Left ventricle myocardium inferior (tissue), 1 donor: ENCODE data around the gene LDLRAD4. TPM values are rescaled to one million over a fixed set of nuclear protein-coding genes. Genes with fewer than 3 reads are reported as not detected.

Source experiments
- DNase-seq: peaks from one replicate; pipeline ENCODE4 v3.0.0-alpha.2; 2020
- H3K27ac ChIP-seq: fragments of 200-600 bp; replicated peaks from 2 replicates; pipeline ENCODE4 v1.8.0; 2021
- H3K27me3 ChIP-seq: fragments of 200-600 bp; 2 replicates; pipeline ENCODE4 v1.8.0; 2021; ENCODE audit warnings: low read depth
- H3K36me3 ChIP-seq: fragments of 200-600 bp; 2 replicates; pipeline ENCODE4 v1.8.0; 2021
- H3K4me1 ChIP-seq: fragments of 200-600 bp; 2 replicates; pipeline ENCODE4 v1.8.0; 2021
- H3K4me3 ChIP-seq: fragments of 200-600 bp; 2 replicates; pipeline ENCODE4 v1.8.0; 2021; ENCODE audit warnings: mild to moderate bottlenecking, moderate library complexity
- H3K9me3 ChIP-seq: fragments of 200-600 bp; replicated peaks from 2 replicates; pipeline ENCODE4 v1.8.0; 2021
- CTCF ChIP-seq: fragments of 200-600 bp; IDR thresholded peaks from 2 replicates; pipeline ENCODE4 v1.8.0; 2021; ENCODE audit warnings: antibody characterized with exemption, mild to moderate bottlenecking, borderline replicate concordance
- intact Hi-C: fragments of 100-400 bp; cut with micrococcal nuclease; formaldehyde crosslinking; loops from one replicate; pipeline ENCODE4 v1.11.0; 2022
- total RNA-seq: library from RNA; stranded (reverse); fragmentation: NEBNext Ultra II Directional; extraction: Animal tissue kit (Norgen Biotek cat#: 25700); gene quantifications from one replicate; pipeline ENCODE4 v1.2.1, GENCODE V29; 2021
- donor health status: DM: no; HTN: yes; CAD: no; lungs with severe emphysema.

The LDLRAD4 gene
- total RNA-seq, 1 donor from 2014 or later, result 43.3 TPM

- no peak for DNase-seq
Observed at GRCh38 chr18:13480571-13481255, 262.2 kb downstream of the LDLRAD4 start.

GRCh38 chr18:13481331-13481730 is 262.8 kb downstream of the LDLRAD4 start:
- intact Hi-C loops, result no loop called here
- no peaks in the 10 kb centered on the region for H3K27me3 ChIP-seq
- H3K36me3 ChIP-seq, result no peaks in the 10 kb centered on the region
- H3K4me3 ChIP-seq, result no peak overlapping the region
- DNase-seq, result no peak
- no peak for TF ChIP-seq CTCF
- H3K9me3 ChIP-seq, result no peaks in the 10 kb centered on the region
- H3K27ac ChIP-seq, result no peak overlapping the region
- peaks cover 19% of the 10 kb centered on the region for H3K4me1 ChIP-seq

More at GRCh38 chr18:13480571-13481255, 262.2 kb downstream of the LDLRAD4 start:
- Histone ChIP-seq H3K9me3 (no peaks in the 10 kb centered on the region), H3K4me3 (no peak overlapping the region), H3K36me3 (no peaks in the 10 kb centered on the region), H3K4me1 (peaks cover 19% of the 10 kb centered on the region), H3K27ac (no peak overlapping the region), H3K27me3 (no peaks in the 10 kb centered on the region)
- intact Hi-C loops, result no loop called here
- no peak for TF ChIP-seq CTCF

GRCh38 chr18:13481820-13482617 is 263.5 kb downstream of the LDLRAD4 start:
- no peak overlapping the region for H3K4me3 ChIP-seq
- intact Hi-C loops, result no loop called here
- no peaks in the 10 kb centered on the region for H3K9me3 ChIP-seq
- H3K27me3 ChIP-seq, result no peaks in the 10 kb centered on the region
- H3K27ac ChIP-seq, result no peak overlapping the region
- peaks cover 18% of the 10 kb centered on the region for H3K4me1 ChIP-seq
- H3K36me3 ChIP-seq, result no peaks in the 10 kb centered on the region
- DNase-seq, result no peak
- TF ChIP-seq CTCF, result no peak

GRCh38 chr18:13482618-13482945 is 264.0 kb downstream of the LDLRAD4 start:
- Histone ChIP-seq H3K4me3 (no peak overlapping the region), H3K4me1 (peaks cover 12% of the 10 kb centered on the region), H3K9me3 (no peaks in the 10 kb centered on the region), H3K27ac (no peak overlapping the region), H3K27me3 (no peaks in the 10 kb centered on the region), H3K36me3 (no peaks in the 10 kb centered on the region)
- TF ChIP-seq CTCF, result no peak
- intact Hi-C loops, result no loop called here
- no peak for DNase-seq

- no peak overlapping the region for H3K27ac ChIP-seq
Observed at GRCh38 chr18:13483316-13484270, 265.0 kb downstream of the LDLRAD4 start.

More at GRCh38 chr18:13483316-13484270, 265.0 kb downstream of the LDLRAD4 start:
- H3K27me3 ChIP-seq, result no peaks in the 10 kb centered on the region
- H3K4me1 ChIP-seq, result peaks cover 7% of the 10 kb centered on the region
- TF ChIP-seq CTCF, result no peak
- no peaks in the 10 kb centered on the region for H3K9me3 ChIP-seq
- H3K36me3 ChIP-seq, result no peaks in the 10 kb centered on the region
- no peak overlapping the region for H3K4me3 ChIP-seq
- no peak for DNase-seq
- intact Hi-C loops, result no loop called here
